Ascending aorta (tissue), 2 donors: Measurements from ENCODE around the gene CRACDL. TPM values are rescaled to one million over a fixed set of nuclear protein-coding genes. Genes with fewer than 3 reads are reported as not detected.

ENCODE experiments used
- DNase-seq, 2 donors: peaks; one replicate each; pipeline ENCODE4 v3.0.0-alpha.2; 2019; ENCODE audit warnings: low spot score in 2 of 2
- H3K27ac ChIP-seq, 2 donors: fragments of 200-600 bp; sonication (generic); one replicate each; pipeline ENCODE4 v1.5.1; 2016 to 2017; ENCODE audit warnings: mild to moderate bottlenecking in 1 of 2
- H3K27me3 ChIP-seq: fragments of 200-600 bp; sonication (generic); one replicate; pipeline ENCODE4 v1.5.1; 2017
- H3K36me3 ChIP-seq, 2 donors: fragments of 200-600 bp; sonication (generic); one replicate each; pipeline ENCODE4 v1.5.1; 2016
- H3K4me1 ChIP-seq, 2 donors: fragments of 200-600 bp; sonication (generic); one replicate each; pipeline ENCODE4 v1.5.1; 2016 to 2017; ENCODE audit warnings: mild to moderate bottlenecking in 1 of 2
- H3K4me3 ChIP-seq, 2 donors: fragments of 200-600 bp; sonication (generic); one replicate each; pipeline ENCODE4 v1.5.1; 2016 to 2017; ENCODE audit warnings: mild to moderate bottlenecking in 1 of 2
- H3K9me3 ChIP-seq, 2 donors: fragments of 200-600 bp; sonication (generic); one replicate each; pipeline ENCODE4 v1.5.1; 2016
- intact Hi-C: fragments of 100-400 bp; cut with DNase I; formaldehyde crosslinking; loops from one replicate; pipeline ENCODE4 v1.15.1; 2023
- total RNA-seq: library from RNA; depleted of rRNA; stranded (reverse); fragments of >200 nt; gene quantifications from one replicate; pipeline ENCODE4 v1.1.0, GENCODE V29; 2016
- TF ChIP-seq, protein P1 (sequence below), 3 experiments: fragments of 200-600 bp in 2 of 3; fragments of 450-650 bp in 1 of 3; sonication (generic) in 2 of 3; IDR thresholded peaks; one replicate each; pipeline ENCODE4 v1.5.1; 2016 to 2019; ENCODE audit warnings: antibody characterized with exemption in 3 of 3, mild to moderate bottlenecking in 1 of 3, moderate library complexity in 1 of 3

CRACDL gene
- total RNA-seq, 1 donor from 2014 or later: 51.9 TPM

GRCh38 chr2:98782570-98782969 is 153.5 kb downstream of the CRACDL start:
- H3K27ac ChIP-seq: no peak overlapping the region
- intact Hi-C loops: no loop called here

GRCh38 chr2:98781822-98782221 is 154.2 kb downstream of the CRACDL start:
- intact Hi-C loops: no loop called here
- TF ChIP-seq, protein P1, sequence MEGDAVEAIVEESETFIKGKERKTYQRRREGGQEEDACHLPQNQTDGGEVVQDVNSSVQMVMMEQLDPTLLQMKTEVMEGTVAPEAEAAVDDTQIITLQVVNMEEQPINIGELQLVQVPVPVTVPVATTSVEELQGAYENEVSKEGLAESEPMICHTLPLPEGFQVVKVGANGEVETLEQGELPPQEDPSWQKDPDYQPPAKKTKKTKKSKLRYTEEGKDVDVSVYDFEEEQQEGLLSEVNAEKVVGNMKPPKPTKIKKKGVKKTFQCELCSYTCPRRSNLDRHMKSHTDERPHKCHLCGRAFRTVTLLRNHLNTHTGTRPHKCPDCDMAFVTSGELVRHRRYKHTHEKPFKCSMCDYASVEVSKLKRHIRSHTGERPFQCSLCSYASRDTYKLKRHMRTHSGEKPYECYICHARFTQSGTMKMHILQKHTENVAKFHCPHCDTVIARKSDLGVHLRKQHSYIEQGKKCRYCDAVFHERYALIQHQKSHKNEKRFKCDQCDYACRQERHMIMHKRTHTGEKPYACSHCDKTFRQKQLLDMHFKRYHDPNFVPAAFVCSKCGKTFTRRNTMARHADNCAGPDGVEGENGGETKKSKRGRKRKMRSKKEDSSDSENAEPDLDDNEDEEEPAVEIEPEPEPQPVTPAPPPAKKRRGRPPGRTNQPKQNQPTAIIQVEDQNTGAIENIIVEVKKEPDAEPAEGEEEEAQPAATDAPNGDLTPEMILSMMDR (IDR thresholded peaks at IDR 0.05): no peak
- no peak overlapping the region for H3K4me3 ChIP-seq
- no peaks in the 10 kb centered on the region for H3K36me3 ChIP-seq
- no peaks in the 10 kb centered on the region for H3K4me1 ChIP-seq
- no peak overlapping the region for H3K27ac ChIP-seq
- H3K27me3 ChIP-seq: no peaks in the 10 kb centered on the region
- peaks cover 0 to 12% of the 10 kb centered on the region in 2 donors for H3K9me3 ChIP-seq
- DNase-seq: no peak

More at GRCh38 chr2:98782570-98782969, 153.5 kb downstream of the CRACDL start:
- Histone ChIP-seq H3K9me3 (peaks cover 0 to 12% of the 10 kb centered on the region in 2 donors), H3K27me3 (no peaks in the 10 kb centered on the region), H3K36me3 (no peaks in the 10 kb centered on the region), H3K4me1 (no peaks in the 10 kb centered on the region), H3K4me3 (no peak overlapping the region)
- TF ChIP-seq, protein P1 (IDR thresholded peaks at IDR 0.05): no peak
- DNase-seq: no peak

- H3K36me3 ChIP-seq: no peaks in the 10 kb centered on the region
- intact Hi-C loops: no loop called here
Measured at GRCh38 chr2:98778741-98779483, 157.1 kb downstream of the CRACDL start.

DNA sequence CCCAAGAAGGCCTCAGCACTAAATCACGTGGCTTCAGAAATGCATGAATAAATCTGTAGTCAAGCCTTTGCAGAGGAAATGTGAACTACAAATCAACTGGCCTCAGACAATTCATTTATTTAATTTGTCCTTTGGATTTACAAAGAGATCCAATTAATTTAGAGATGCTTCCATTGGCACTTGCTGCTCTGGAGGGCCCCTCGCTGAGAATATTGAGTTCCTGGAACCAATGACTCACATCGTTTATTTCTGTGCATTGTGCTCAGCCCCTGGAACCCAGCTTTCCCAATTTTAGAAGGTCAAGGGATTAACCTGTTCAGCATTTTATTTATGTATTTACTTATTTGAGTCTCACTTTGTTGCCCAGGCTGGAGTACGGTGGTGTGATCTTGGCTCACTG is 157.9 kb downstream of the CRACDL start:
- Histone ChIP-seq H3K27ac (no peak overlapping the region), H3K9me3 (peaks cover 0 to 12% of the 10 kb centered on the region in 2 donors), H3K4me1 (peaks cover 0 to 16% of the 10 kb centered on the region in 2 donors), H3K27me3 (no peaks in the 10 kb centered on the region), H3K36me3 (no peaks in the 10 kb centered on the region), H3K4me3 (no peak overlapping the region)
- TF ChIP-seq, protein P1 (IDR thresholded peaks at IDR 0.05): no peak
- intact Hi-C loops: no loop called here
- no peak for DNase-seq

More at GRCh38 chr2:98778741-98779483, 157.1 kb downstream of the CRACDL start:
- TF ChIP-seq, protein P1 (IDR thresholded peaks at IDR 0.05): no peak
- Histone ChIP-seq H3K9me3 (peaks cover 0 to 12% of the 10 kb centered on the region in 2 donors), H3K4me3 (no peak overlapping the region), H3K27me3 (no peaks in the 10 kb centered on the region), H3K4me1 (peaks cover 0 to 16% of the 10 kb centered on the region in 2 donors), H3K27ac (no peak overlapping the region)
- no peak for DNase-seq

DNA sequence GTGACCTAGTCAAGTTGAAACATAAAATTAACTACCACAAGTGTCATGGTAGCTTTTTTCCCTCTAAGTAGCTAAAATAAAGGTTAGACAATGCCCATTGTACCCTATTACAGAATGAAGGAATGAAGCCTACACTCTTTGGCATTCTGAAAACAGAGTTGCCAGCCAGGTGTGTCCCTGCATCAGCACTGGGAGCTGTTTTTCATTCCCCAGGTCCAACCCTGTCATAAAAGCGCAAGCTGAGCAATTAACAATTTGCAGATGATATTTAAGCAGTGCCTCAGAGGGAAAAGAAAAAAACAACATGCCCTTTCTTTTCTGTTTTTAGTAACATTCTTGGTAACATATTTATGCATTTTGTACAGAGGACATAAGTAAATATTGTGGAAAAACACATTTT is 158.3 kb downstream of the CRACDL start:
- Histone ChIP-seq H3K9me3 (peaks cover 0 to 11% of the 10 kb centered on the region in 2 donors), H3K27me3 (no peaks in the 10 kb centered on the region), H3K36me3 (no peaks in the 10 kb centered on the region), H3K27ac (no peak overlapping the region), H3K4me3 (no peak overlapping the region), H3K4me1 (peaks cover 0 to 16% of the 10 kb centered on the region in 2 donors)
- DNase-seq: no peak
- TF ChIP-seq, protein P1 (IDR thresholded peaks at IDR 0.05): no peak
- intact Hi-C loops: no loop called here
